H9 (cell line): Measurements from ENCODE around the gene OSM. TPM values are rescaled to one million over a fixed set of nuclear protein-coding genes. Genes with fewer than 3 reads are reported as not detected.
A peak's percentile ranks its signal among the peaks of the same experiment; 100 is the strongest.

ENCODE experiments used
- DNase-seq: peaks from one replicate; pipeline ENCODE4 v3.0.0-alpha.2; 2017
- H2AFZ ChIP-seq: one replicate; pipeline ENCODE4 v1.6.1; 2013; ENCODE audit warnings: mild to moderate bottlenecking, low read length, control low read depth, moderate library complexity
- H2AK5ac ChIP-seq: 2 replicates; pipeline ENCODE4 v1.6.1; 2013; ENCODE audit warnings: low read length, control low read depth, mixed read lengths; ENCODE audit not compliant: insufficient read length
- H2BK120ac ChIP-seq: one replicate; pipeline ENCODE4 v1.6.1; 2013; ENCODE audit warnings: low read depth, mild to moderate bottlenecking, low read length, control low read depth, inconsistent platforms; ENCODE audit not compliant: poor library complexity, severe bottlenecking
- H2BK12ac ChIP-seq: 2 replicates; pipeline ENCODE4 v1.6.1; 2013; ENCODE audit warnings: low read length, control low read depth, mixed read lengths, low read depth; ENCODE audit not compliant: insufficient read length
- H2BK15ac ChIP-seq: 2 replicates; pipeline ENCODE4 v1.6.1; 2013; ENCODE audit warnings: low read depth, low read length, control low read depth
- H2BK20ac ChIP-seq: one replicate; pipeline ENCODE4 v1.6.1; 2013; ENCODE audit warnings: low read depth, mild to moderate bottlenecking, low read length, control low read depth, inconsistent platforms; ENCODE audit not compliant: poor library complexity, severe bottlenecking
- H2BK5ac ChIP-seq: 2 replicates; pipeline ENCODE4 v1.6.1; 2013; ENCODE audit warnings: low read length, control low read depth, mixed read lengths; ENCODE audit not compliant: insufficient read length
- H3K14ac ChIP-seq: 2 replicates; pipeline ENCODE4 v1.6.1; 2013; ENCODE audit warnings: low read length, control low read depth; ENCODE audit not compliant: insufficient read depth
- H3K18ac ChIP-seq: 2 replicates; pipeline ENCODE4 v1.6.1; 2013; ENCODE audit warnings: low read depth, mild to moderate bottlenecking, mixed read lengths, low read length, control low read depth; ENCODE audit not compliant: insufficient read length
- H3K23ac ChIP-seq: 2 replicates; pipeline ENCODE4 v1.6.1; 2013; ENCODE audit warnings: low read length, control low read depth, mixed read lengths, low read depth; ENCODE audit not compliant: insufficient read length
- H3K23me2 ChIP-seq: 2 replicates; pipeline ENCODE4 v1.6.1; 2013; ENCODE audit warnings: low read depth, mild to moderate bottlenecking, mixed read lengths, low read length, control low read depth; ENCODE audit not compliant: insufficient read length, poor library complexity, severe bottlenecking
- H3K27ac ChIP-seq: 2 replicates; pipeline ENCODE4 v1.5.1; 2013; ENCODE audit warnings: low read length, control low read depth, mixed read lengths, low read depth; ENCODE audit not compliant: insufficient read length
- H3K27me3 ChIP-seq: 2 replicates; pipeline ENCODE4 v1.6.1; 2013; ENCODE audit warnings: low read length, control low read depth, inconsistent platforms; ENCODE audit not compliant: insufficient read depth
- H3K4ac ChIP-seq: 2 replicates; pipeline ENCODE4 v1.6.1; 2013; ENCODE audit warnings: low read depth, mild to moderate bottlenecking, control low read depth, inconsistent platforms, low read length, moderate library complexity
- H3K4me1 ChIP-seq: 2 replicates; pipeline ENCODE4 v1.6.1; 2013; ENCODE audit warnings: low read length, control low read depth, inconsistent platforms; ENCODE audit not compliant: insufficient read depth
- H3K4me2 ChIP-seq: 2 replicates; pipeline ENCODE4 v1.6.1; 2013; ENCODE audit warnings: low read length, control low read depth, mixed read lengths; ENCODE audit not compliant: insufficient read length, insufficient read depth
- H3K56ac ChIP-seq: 2 replicates; pipeline ENCODE4 v1.6.1; 2013; ENCODE audit warnings: low read depth, mild to moderate bottlenecking, mixed read lengths, low read length, control low read depth; ENCODE audit not compliant: insufficient read length
- H3K79me1 ChIP-seq: 2 replicates; pipeline ENCODE4 v1.6.1; 2013; ENCODE audit warnings: low read depth, mild to moderate bottlenecking, moderate library complexity, low read length, control low read depth, inconsistent platforms; ENCODE audit not compliant: insufficient read depth, poor library complexity, severe bottlenecking
- H3K79me2 ChIP-seq: 2 replicates; pipeline ENCODE4 v1.6.1; 2013; ENCODE audit warnings: low read length, control low read depth, inconsistent platforms; ENCODE audit not compliant: insufficient read depth
- H3K9ac ChIP-seq: 2 replicates; pipeline ENCODE4 v1.6.1; 2013; ENCODE audit warnings: low read length, control low read depth, mixed read lengths; ENCODE audit not compliant: insufficient read length; ENCODE audit errors: extremely low read depth
- H3K9me3 ChIP-seq: one replicate; pipeline ENCODE4 v1.6.1; 2013; ENCODE audit warnings: low read depth, low read length, inconsistent platforms; ENCODE audit not compliant: control insufficient read depth
- H3T11ph ChIP-seq: one replicate; pipeline ENCODE4 v1.6.1; 2013; ENCODE audit warnings: mild to moderate bottlenecking, low read length, control low read depth, inconsistent platforms
- H4K20me1 ChIP-seq: one replicate; pipeline ENCODE4 v1.6.1; 2013; ENCODE audit not compliant: control insufficient read depth, insufficient read length, insufficient read depth
- H4K5ac ChIP-seq: 2 replicates; pipeline ENCODE4 v1.6.1; 2013; ENCODE audit warnings: low read depth, mild to moderate bottlenecking, mixed read lengths, low read length, control low read depth; ENCODE audit not compliant: insufficient read length
- H4K8ac ChIP-seq: replicated peaks from 2 replicates; pipeline ENCODE4 v1.6.1; 2013; ENCODE audit warnings: low read length, control low read depth, mixed read lengths, low read depth; ENCODE audit not compliant: insufficient read length
- H4K91ac ChIP-seq: 2 replicates; pipeline ENCODE4 v1.6.1; 2013; ENCODE audit warnings: low read depth, mild to moderate bottlenecking, moderate library complexity, mixed read lengths, low read length, control low read depth; ENCODE audit not compliant: insufficient read length
- H3K27ac Mint-ChIP-seq, 3 experiments: 2 replicates in 2 of 3; 3 replicates in 1 of 3; pipeline ENCODE4 v1.8.0; 2020 to 2021; ENCODE audit warnings: mixed read lengths in 3 of 3, mild to moderate bottlenecking in 1 of 3, moderate library complexity in 1 of 3
- H3K27me3 Mint-ChIP-seq: 2 replicates; pipeline ENCODE4 v1.8.0; 2021; ENCODE audit warnings: low read depth, mild to moderate bottlenecking, moderate library complexity, mixed read lengths
- H3K36me3 Mint-ChIP-seq, 3 experiments: 2 replicates in 2 of 3; 3 replicates in 1 of 3; pipeline ENCODE4 v1.8.0; 2020 to 2021; ENCODE audit warnings: low read depth in 3 of 3, mixed read lengths in 3 of 3; ENCODE audit not compliant: insufficient read depth in 1 of 3
- H3K4me1 Mint-ChIP-seq, 2 experiments: 2 replicates each; pipeline ENCODE4 v1.8.0; 2020; ENCODE audit warnings: mixed read lengths in 2 of 2
- H3K4me3 Mint-ChIP-seq, 2 experiments: 2 replicates in 1 of 2; 3 replicates in 1 of 2; pipeline ENCODE4 v1.8.0; 2020 to 2021; ENCODE audit warnings: mild to moderate bottlenecking in 2 of 2, mixed read lengths in 2 of 2, moderate library complexity in 1 of 2
- H3K9me3 Mint-ChIP-seq, 2 experiments: 2 replicates in 1 of 2; 3 replicates in 1 of 2; pipeline ENCODE4 v1.8.0; 2020; ENCODE audit warnings: mild to moderate bottlenecking in 2 of 2, mixed read lengths in 2 of 2, moderate library complexity in 1 of 2
- CTCF ChIP-seq: fragments of 200-600 bp; sonication (generic); conservative IDR thresholded peaks from 3 replicates; pipeline ENCODE4 v1.8.0; 2021; ENCODE audit warnings: antibody characterized with exemption, mild to moderate bottlenecking
- WGBS: extraction: QIAGEN DNeasy Blood & Tissue Kit; methylation state at CpG from one replicate; pipeline ENCODE4 v1.1.7; 2013; ENCODE audit warnings: missing lambda C conversion rate, low lambda C conversion rate, mixed read lengths; ENCODE audit not compliant: insufficient read length; ENCODE audit errors: extremely low coverage; 5-methylcytosine and 5-hydroxymethylcytosine counted together
- total RNA-seq: library from RNA; stranded (reverse); gene quantifications from 2 replicates; pipeline ENCODE4 v1.2.1, GENCODE V29; 2021

Gene OSM
- total RNA-seq, 1 experiment from 2014 or later: not detected

DNA sequence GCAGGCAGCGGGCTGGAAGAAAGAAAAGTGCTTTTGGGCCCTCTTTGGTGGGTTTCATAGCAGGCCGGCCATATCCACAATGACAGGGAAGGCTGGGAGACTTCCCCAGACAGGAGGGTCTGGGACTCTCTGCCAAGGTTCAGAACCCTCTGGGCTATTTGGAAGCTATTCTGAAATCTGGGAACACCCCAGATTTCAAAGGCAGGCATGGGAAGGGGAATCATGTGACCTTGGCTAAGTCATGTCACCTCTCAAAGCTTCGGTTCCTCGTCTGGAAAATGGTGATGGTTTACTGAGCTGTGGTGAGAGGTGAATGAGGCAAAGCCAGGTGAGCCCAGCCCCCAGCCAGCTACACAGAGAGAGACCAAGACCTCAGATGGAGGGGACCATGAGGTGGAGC is 18.0 kb upstream of the OSM start:
- Histone ChIP-seq H3K56ac (no peak overlapping the region), H3T11ph (no peak overlapping the region), H3K18ac (no peak overlapping the region), H3K27me3 (no peaks in the 10 kb centered on the region), H2BK5ac (no peak overlapping the region), H3K4ac (no peak overlapping the region), H3K23ac (no peak overlapping the region), H3K9ac (no peak overlapping the region), H2BK20ac (no peak overlapping the region), H4K5ac (no peak overlapping the region), H3K9me3 (no peaks in the 10 kb centered on the region), H2AK5ac (no peak overlapping the region), H3K79me1 (no peaks in the 10 kb centered on the region), H4K8ac (no peak overlapping the region), H4K91ac (no peak overlapping the region), H2AFZ (no peak overlapping the region), H4K20me1 (no peaks in the 10 kb centered on the region), H3K4me1 (no peaks in the 10 kb centered on the region; the same call in 1 of the 2 replicates), H2BK12ac (no peak overlapping the region), H3K79me2 (no peaks in the 10 kb centered on the region), H3K4me2 (no peak overlapping the region), H2BK15ac (no peak overlapping the region), H3K23me2 (peaks cover 4% of the 10 kb centered on the region), H2BK120ac (no peak overlapping the region), H3K27ac (no peak overlapping the region), H3K14ac (no peak overlapping the region)
- H3K27ac Mint-ChIP-seq: peak overlapping the region in 2 of 3 experiments; percentile 55 to 59; a peak in 1 of 7 replicates
- H3K36me3 Mint-ChIP-seq: peaks cover 0 to 2% (median 0%) of the 10 kb centered on the region in 3 experiments; a peak in 1 of 7 replicates
- no peak overlapping the region; a peak in 1 of 5 replicates for H3K4me3 Mint-ChIP-seq
- H3K9me3 Mint-ChIP-seq: no peaks in the 10 kb centered on the region
- no peaks in the 10 kb centered on the region for H3K27me3 Mint-ChIP-seq
- no peak for DNase-seq
- WGBS: no CpG with 5 or more reads among the region's 4 CpGs
- no peak for TF ChIP-seq CTCF
- H3K4me1 Mint-ChIP-seq: peaks cover 3 to 6% of the 10 kb centered on the region in 2 experiments
